IPS-15b (cell line): Measurements from ENCODE around the gene BDKRB2.
"Not testable (repeated sequence)": the region's sequence is repeated elsewhere in the genome, so short reads cannot be mapped to it uniquely, and the experiment has no call there.

Experiments used
- H3K27me3 ChIP-seq: one replicate; pipeline ENCODE4 v1.6.1; 2013; ENCODE audit warnings: low read length; ENCODE audit not compliant: control insufficient read depth, insufficient read depth
- H3K36me3 ChIP-seq: one replicate; pipeline ENCODE4 v1.6.1; 2013; ENCODE audit warnings: low read length; ENCODE audit not compliant: control insufficient read depth, insufficient read depth
- H3K4me1 ChIP-seq: one replicate; pipeline ENCODE4 v1.6.1; 2013; ENCODE audit warnings: mild to moderate bottlenecking, low read length; ENCODE audit not compliant: control insufficient read depth, insufficient read depth
- H3K4me3 ChIP-seq: one replicate; pipeline ENCODE4 v1.5.1; 2013; ENCODE audit warnings: low read depth, low read length
- H3K9ac ChIP-seq: one replicate; pipeline ENCODE4 v1.6.1; 2013; ENCODE audit warnings: low read depth, mild to moderate bottlenecking, low read length
- H3K9me3 ChIP-seq: one replicate; pipeline ENCODE4 v1.6.1; 2013; ENCODE audit warnings: mild to moderate bottlenecking, low read length; ENCODE audit not compliant: control insufficient read depth, insufficient read depth

The BDKRB2 gene

DNA sequence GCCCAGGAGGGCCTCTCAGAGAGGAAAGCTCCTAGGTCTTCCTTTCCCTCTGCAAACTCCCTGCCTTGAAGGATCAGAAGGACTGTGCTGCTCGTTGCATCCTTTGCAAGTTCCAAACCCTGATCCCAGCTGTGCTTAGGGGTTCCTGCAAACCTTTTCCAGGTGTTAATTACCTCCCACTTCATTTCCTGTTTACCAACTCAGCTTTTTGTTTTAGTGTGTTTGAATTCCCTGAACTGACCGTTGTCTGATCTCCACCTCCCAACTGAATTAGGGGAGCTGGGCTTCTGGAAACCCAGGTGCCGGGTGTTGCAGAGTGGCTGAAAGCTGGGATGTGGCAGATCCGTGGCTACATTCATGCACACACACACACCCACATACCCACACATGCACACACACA is 30.8 kb downstream of the BDKRB2 start:
- H3K4me3 ChIP-seq = no peak overlapping the region
- no peaks in the 10 kb centered on the region for H3K27me3 ChIP-seq
- no peaks in the 10 kb centered on the region for H3K9me3 ChIP-seq
- H3K4me1 ChIP-seq = no peaks in the 10 kb centered on the region
- no peak overlapping the region for H3K9ac ChIP-seq
- no peaks in the 10 kb centered on the region for H3K36me3 ChIP-seq

DNA sequence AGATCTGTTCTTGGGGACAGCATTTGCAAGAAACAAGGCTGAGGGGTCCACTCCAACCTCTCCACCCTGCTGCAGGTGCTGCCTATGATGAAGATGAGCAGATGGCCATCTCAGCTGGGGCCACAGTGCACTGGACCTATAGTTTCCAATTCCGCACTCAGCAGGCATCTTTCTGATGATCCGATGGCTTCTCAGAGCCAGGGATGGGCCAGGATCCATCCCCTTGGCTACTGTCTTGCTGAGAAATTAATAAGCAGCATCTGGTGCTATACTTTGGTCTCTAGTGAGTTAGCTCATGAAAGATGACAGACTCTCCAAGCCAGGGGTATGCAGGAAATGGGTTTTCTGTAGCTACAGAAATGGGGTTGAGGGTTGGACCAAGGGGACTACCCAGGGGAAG is 33.0 kb downstream of the BDKRB2 start:
- Histone ChIP-seq H3K4me1 (no peaks in the 10 kb centered on the region), H3K36me3 (no peaks in the 10 kb centered on the region), H3K27me3 (no peaks in the 10 kb centered on the region), H3K9me3 (no peaks in the 10 kb centered on the region), H3K4me3 (no peak overlapping the region), H3K9ac (no peak overlapping the region)

DNA sequence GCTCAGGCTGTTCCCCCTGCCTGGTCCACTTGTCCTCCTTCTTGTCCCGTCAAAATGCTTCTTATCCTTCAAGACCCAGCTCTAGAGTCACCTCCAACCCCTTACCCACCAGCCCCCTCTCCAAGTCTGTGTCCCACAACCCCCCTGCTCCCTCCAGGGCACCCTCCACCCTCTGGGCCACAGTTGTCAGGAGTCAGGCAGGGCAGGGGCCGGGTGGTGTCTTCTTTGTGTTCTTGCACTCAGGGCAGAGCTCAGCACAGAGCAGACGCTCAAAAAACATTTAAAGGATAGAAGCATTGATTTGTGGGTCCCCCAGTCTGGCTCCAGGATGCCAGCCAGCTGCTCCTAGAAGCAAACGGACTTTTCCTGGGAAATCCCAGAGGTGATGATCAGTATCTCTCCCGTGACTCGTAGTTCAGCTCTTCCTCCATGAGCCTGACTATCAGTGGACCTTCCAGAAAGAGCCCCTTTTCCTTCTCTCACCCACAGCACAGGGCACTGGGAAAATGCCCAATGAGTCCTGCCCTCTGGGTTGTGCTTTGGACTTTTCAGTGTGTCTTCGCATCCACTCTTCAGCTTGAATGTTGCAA is 34.1 kb downstream of the BDKRB2 start:
- H3K9ac ChIP-seq = no peak overlapping the region
- H3K36me3 ChIP-seq = no peaks in the 10 kb centered on the region
- H3K27me3 ChIP-seq = no peaks in the 10 kb centered on the region
- H3K4me3 ChIP-seq = no peak overlapping the region
- H3K9me3 ChIP-seq = no peaks in the 10 kb centered on the region
- no peaks in the 10 kb centered on the region for H3K4me1 ChIP-seq

DNA sequence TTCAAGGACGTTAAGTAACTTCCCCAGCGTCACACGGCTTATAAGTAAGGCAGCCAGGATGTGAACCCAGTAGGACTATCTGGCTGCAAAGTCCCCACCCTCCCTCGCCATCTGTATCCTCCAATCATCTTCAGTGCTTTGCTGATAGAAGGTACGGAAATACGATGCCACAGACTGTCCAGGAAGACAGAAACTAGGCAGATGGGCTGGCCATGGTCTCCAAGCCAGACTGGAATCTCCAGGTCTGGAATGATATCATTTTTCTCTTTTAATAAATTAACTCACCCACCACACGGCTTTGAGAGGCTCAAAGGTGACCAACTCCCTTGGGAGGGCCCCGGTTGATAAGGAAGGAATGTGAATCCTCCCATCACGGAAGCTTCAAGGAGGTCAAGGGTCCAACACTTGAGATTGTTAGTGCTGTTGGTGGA is 35.1 kb downstream of the BDKRB2 start:
- Histone ChIP-seq H3K9me3 (no peaks in the 10 kb centered on the region), H3K4me3 (no peak overlapping the region), H3K36me3 (no peaks in the 10 kb centered on the region), H3K4me1 (no peaks in the 10 kb centered on the region), H3K9ac (no peak overlapping the region), H3K27me3 (no peaks in the 10 kb centered on the region)

DNA sequence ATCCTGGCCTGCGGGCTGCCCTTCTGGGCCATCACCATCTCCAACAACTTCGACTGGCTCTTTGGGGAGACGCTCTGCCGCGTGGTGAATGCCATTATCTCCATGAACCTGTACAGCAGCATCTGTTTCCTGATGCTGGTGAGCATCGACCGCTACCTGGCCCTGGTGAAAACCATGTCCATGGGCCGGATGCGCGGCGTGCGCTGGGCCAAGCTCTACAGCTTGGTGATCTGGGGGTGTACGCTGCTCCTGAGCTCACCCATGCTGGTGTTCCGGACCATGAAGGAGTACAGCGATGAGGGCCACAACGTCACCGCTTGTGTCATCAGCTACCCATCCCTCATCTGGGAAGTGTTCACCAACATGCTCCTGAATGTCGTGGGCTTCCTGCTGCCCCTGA is 36.0 kb downstream of the BDKRB2 start:
- H3K36me3 ChIP-seq = no peaks in the 10 kb centered on the region
- H3K4me1 ChIP-seq = no peaks in the 10 kb centered on the region
- no peaks in the 10 kb centered on the region for H3K9me3 ChIP-seq
- no peaks in the 10 kb centered on the region for H3K27me3 ChIP-seq
- H3K9ac ChIP-seq = no peak overlapping the region
- H3K4me3 ChIP-seq = no peak overlapping the region

DNA sequence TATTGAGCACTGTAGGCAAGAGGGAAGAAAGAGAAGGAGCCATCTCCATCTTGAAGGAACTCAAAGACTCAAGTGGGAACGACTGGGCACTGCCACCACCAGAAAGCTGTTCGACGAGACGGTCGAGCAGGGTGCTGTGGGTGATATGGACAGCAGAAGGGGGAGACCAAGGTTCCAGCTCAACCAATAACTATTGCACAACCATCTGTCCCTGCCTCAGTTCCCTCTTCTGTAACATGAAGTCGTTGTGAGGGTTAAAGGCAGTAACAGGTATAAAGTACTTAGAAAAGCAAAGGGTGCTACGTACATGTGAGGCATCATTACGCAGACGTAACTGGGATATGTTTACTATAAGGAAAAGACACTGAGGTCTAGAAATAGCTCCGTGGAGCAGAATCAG is 37.5 kb downstream of the BDKRB2 start:
- no peaks in the 10 kb centered on the region for H3K9me3 ChIP-seq
- H3K27me3 ChIP-seq = no peaks in the 10 kb centered on the region
- no peaks in the 10 kb centered on the region for H3K36me3 ChIP-seq
- no peaks in the 10 kb centered on the region for H3K4me1 ChIP-seq
- no peak overlapping the region for H3K9ac ChIP-seq
- no peak overlapping the region for H3K4me3 ChIP-seq

DNA sequence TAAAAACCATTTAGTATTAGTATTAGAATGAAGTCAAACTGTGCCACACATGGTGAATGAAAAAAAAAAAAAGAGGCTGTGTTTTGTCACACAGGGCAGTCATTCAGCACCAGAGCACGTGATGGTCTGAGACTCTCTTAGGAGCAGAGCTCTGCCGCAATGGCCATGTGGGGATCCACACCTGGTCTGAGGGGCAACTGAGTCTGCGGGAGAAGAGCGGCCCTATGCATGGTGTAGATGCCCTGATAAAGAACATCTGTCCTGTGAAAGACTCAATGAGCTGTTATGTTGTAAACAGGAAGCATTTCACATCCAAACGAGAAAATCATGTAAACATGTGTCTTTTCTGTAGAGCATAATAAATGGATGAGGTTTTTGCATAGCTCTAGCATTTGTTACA is 39.1 kb downstream of the BDKRB2 start:
- Histone ChIP-seq H3K9ac (no peak overlapping the region), H3K36me3 (no peaks in the 10 kb centered on the region), H3K4me1 (no peaks in the 10 kb centered on the region), H3K9me3 (no peaks in the 10 kb centered on the region), H3K27me3 (no peaks in the 10 kb centered on the region), H3K4me3 (no peak overlapping the region)

DNA sequence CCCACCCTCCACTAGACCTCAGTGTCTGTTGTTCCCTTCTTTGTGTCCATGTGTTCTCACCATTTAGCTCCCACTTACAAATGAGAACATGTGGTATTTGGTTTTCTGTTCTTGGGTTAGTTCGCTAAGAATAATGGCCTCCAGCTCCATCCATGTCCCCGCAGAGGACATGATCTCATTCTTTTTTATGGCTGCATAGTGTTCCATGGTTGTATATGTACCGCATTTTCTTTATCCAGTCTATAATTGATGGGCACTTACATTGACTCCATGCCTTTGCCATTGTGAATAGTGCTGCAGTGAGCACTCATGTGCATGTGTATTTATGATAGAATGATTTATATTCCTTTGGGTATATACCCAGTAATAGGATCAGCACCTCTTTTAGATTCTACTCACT is 40.4 kb downstream of the BDKRB2 start:
- not testable (repeated sequence) for H3K9ac ChIP-seq, H3K4me3 ChIP-seq, H3K4me1 ChIP-seq, H3K9me3 ChIP-seq, H3K27me3 ChIP-seq, H3K36me3 ChIP-seq

DNA sequence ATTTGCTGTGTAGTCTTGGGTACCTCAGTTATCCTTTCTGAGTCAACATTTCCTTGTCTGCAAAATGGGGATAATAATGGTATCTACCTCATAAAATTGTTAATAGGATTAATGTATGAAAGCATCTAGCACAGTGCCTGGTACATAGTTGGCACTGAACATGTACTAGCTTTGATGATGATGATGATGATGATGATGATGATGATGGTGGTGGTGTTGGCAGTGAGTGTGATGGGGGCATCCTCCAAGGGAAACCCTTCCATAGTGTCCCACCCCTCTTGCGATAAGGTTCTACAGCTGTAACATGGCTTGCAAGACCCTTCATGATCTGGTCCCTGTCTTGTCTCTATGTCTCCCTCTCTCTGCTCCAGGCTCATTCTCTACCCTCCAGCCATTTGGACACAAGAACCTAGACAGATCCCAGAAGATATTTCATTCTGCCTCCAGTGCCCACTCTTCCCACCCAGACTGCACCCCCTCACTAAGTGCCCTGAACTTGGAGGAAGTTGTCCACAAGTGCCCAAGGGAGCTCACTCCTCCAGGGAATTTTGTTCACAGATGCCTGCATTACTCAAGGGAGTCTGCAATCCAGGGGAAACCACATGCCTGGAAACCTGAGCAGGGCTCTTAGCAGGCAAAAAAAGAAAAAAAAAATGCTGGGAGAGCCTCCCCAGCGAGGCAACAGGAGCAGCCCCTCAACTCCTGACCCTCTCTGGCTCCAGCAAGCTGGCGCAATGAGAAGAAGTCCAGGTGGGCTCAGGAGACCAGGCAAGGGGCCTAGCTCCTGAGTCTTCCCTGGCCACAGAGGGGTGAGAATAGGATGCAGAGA is 41.3 kb downstream of the BDKRB2 start:
- H3K36me3 ChIP-seq = no peaks in the 10 kb centered on the region

DNA sequence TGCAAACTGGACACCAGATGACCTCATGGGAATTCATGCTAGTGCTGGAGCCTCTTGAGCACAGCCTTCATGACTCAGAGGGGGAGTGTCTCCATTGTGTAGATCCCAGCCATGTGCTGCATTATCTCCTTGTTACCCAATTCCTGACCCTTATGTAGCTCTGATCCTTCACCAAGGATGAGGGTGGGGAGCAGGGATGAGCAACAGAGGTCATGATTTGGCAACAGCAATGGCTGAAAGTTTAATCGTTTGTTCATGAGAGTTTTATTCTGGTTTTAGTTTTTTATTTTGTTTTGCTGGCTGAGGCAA is 41.9 kb downstream of the BDKRB2 start:
- Histone ChIP-seq H3K4me1 (no peaks in the 10 kb centered on the region), H3K4me3 (no peak overlapping the region), H3K36me3 (no peaks in the 10 kb centered on the region), H3K27me3 (no peaks in the 10 kb centered on the region), H3K9ac (no peak overlapping the region), H3K9me3 (no peaks in the 10 kb centered on the region)

More for the DNA sequence above, 41.3 kb downstream of the BDKRB2 start:
- Histone ChIP-seq H3K9me3 (no peaks in the 10 kb centered on the region), H3K27me3 (no peaks in the 10 kb centered on the region), H3K4me3 (no peak overlapping the region), H3K4me1 (no peaks in the 10 kb centered on the region), H3K9ac (no peak overlapping the region)

DNA sequence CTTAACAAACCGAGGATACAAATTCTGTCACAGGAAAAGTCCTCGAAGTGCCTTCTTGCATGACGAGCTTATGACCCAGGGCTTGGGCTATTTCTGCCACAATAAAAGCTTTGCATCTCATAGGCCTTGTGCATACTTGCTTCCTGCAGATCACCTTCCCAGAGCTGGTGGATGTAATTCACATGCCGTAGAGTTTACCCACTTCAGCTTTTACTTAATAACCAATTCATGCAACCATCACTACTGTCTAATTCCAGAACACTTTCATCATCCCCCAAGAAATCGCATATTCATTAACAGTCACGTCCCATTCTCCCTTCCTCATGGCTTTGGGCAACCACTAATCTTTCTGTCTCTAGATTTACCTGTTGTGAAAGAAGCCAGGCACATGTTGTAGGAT is 42.4 kb downstream of the BDKRB2 start:
- no peaks in the 10 kb centered on the region for H3K27me3 ChIP-seq
- H3K9me3 ChIP-seq = no peaks in the 10 kb centered on the region
- no peaks in the 10 kb centered on the region for H3K36me3 ChIP-seq
- no peak overlapping the region for H3K9ac ChIP-seq
- no peak overlapping the region for H3K4me3 ChIP-seq
- no peaks in the 10 kb centered on the region for H3K4me1 ChIP-seq

DNA sequence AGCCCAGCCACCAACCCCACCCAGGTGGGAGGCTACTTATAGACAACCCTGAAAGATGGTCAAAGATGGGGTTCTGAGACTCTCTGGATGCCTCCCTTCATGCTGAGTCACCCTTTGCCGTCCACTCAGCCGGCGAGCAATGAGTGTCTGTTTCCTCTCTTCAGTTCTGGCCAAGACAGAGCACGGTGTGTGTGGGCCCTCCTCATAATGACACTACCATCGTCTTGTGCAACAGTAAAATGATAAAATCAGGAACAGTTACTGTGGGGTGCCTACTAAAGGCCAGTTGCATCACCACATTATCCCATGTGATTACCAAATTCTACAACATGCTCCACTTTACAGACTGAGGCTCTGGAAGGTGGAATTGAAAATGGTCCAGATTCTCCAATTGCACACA is 44.4 kb downstream of the BDKRB2 start:
- Histone ChIP-seq H3K9me3 (no peaks in the 10 kb centered on the region), H3K27me3 (no peaks in the 10 kb centered on the region), H3K36me3 (no peaks in the 10 kb centered on the region), H3K4me3 (no peak overlapping the region), H3K9ac (no peak overlapping the region), H3K4me1 (no peaks in the 10 kb centered on the region)
